ENCODE results near the gene SORCS1. TPM values are rescaled to one million over a fixed set of nuclear protein-coding genes. Genes with fewer than 3 reads are reported as not detected.

Gene SORCS1
- total and polyA plus RNA-seq, 2 donors (not counting 1 experiment from before 2014, with no cell fraction given), result not detected

- no CpG with 5 or more reads among the region's 2 CpGs for WGBS (ENCODE audit: insufficient coverage)
- DNase-seq, result no peak
- Mint-ChIP-seq H3K27ac (no peak overlapping the region), H3K9me3 (ENCODE audit: insufficient read depth) (no peaks in the 10 kb centered on the region), H3K4me1 (no peaks in the 10 kb centered on the region), H3K4me3 (no peak overlapping the region), H3K27me3 (peaks cover 5% of the 10 kb centered on the region)
- POLR2A ChIA-PET, result no interaction called here
- no peak overlapping the region for H3K27ac ChIP-seq (ENCODE audit: low read length in 2 of 2)
- no peaks in the 10 kb centered on the region for H3K27me3 ChIP-seq (replicated peaks in 1 of 4; ENCODE audit: control extremely low read depth in 1 of 4, control insufficient read depth in 3 of 4, insufficient read depth in 4 of 4, low read length in 3 of 4)
- H3K4me1 ChIP-seq (ENCODE audit: control insufficient read depth in 2 of 2, insufficient read depth in 2 of 2, low read length in 2 of 2), result no peaks in the 10 kb centered on the region
- H2AFZ ChIP-seq (ENCODE audit: insufficient read depth, low read depth, low read length, poor library complexity, severe bottlenecking), result no peak overlapping the region
- TF ChIP-seq CTCF (IDR thresholded peaks at IDR 0.05) (no peak), EZH2 (IDR thresholded peaks at IDR 0.05; ENCODE audit: borderline replicate concordance, insufficient read depth, low read depth, low read length, poor library complexity, severe bottlenecking) (no peak)
- H3K4me3 ChIP-seq (ENCODE audit: control extremely low read depth in 1 of 5, extremely low read depth in 1 of 5, insufficient read depth in 1 of 5, low read depth in 2 of 5, low read length in 4 of 5), result no peak overlapping the region
- intact Hi-C loops (cut with micrococcal nuclease), result loop anchor here (10.0 kb wide), 1 partner anchor 1836 kb away; no protein-coding TSS in a partner anchor
- no peaks in the 10 kb centered on the region for H4K20me1 ChIP-seq (ENCODE audit: control insufficient read depth, insufficient read depth, low read length, poor library complexity, severe bottlenecking)
- no peaks in the 10 kb centered on the region for H3K36me3 ChIP-seq (replicated peaks in 1 of 2; ENCODE audit: control extremely low read depth in 1 of 2, control insufficient read depth in 1 of 2, extremely low read depth in 1 of 2, insufficient read depth in 2 of 2, low read length in 1 of 2)
- no peak overlapping the region for H3K9ac ChIP-seq (ENCODE audit: low read length)
- no peak overlapping the region for H3K4me2 ChIP-seq (replicated peaks; ENCODE audit: low read depth, low read length, poor library complexity, severe bottlenecking)
- H3K79me2 ChIP-seq (ENCODE audit: control insufficient read depth, insufficient read depth, low read length), result no peaks in the 10 kb centered on the region
- no peak for ATAC-seq (ENCODE audit: low read depth)
- H3K9me3 ChIP-seq (ENCODE audit: control extremely low read depth in 1 of 3, control insufficient read depth in 2 of 3, insufficient read depth in 1 of 3, low read length in 2 of 3), result no peaks in the 10 kb centered on the region
- CTCF ChIA-PET, result interaction anchor here (1.6 kb wide), 1 partner anchor 10 kb away, joined by 3 read pairs; no protein-coding TSS in a partner anchor
These were observed 456.0 kb downstream of the SORCS1 start for GRCh38 chr10:106708506-106708905.

- H3K79me2 ChIP-seq (ENCODE audit: control insufficient read depth, insufficient read depth, low read length), result no peaks in the 10 kb centered on the region
- intact Hi-C loops (cut with micrococcal nuclease), result loop anchor here (10.0 kb wide), 1 partner anchor 1837 kb away; no protein-coding TSS in a partner anchor
- POLR2A ChIA-PET, result no interaction called here
These were observed 456.8 kb downstream of the SORCS1 start for GRCh38 chr10:106707657-106708056.

More at GRCh38 chr10:106707657-106708056, 456.8 kb downstream of the SORCS1 start:
- H3K27me3 Mint-ChIP-seq, result peaks cover 5% of the 10 kb centered on the region
- Histone ChIP-seq H3K9ac (ENCODE audit: low read length) (no peak overlapping the region), H3K9me3 (ENCODE audit: control extremely low read depth in 1 of 3, control insufficient read depth in 2 of 3, insufficient read depth in 1 of 3, low read length in 2 of 3) (no peaks in the 10 kb centered on the region), H3K4me1 (ENCODE audit: control insufficient read depth in 2 of 2, insufficient read depth in 2 of 2, low read length in 2 of 2) (no peaks in the 10 kb centered on the region), H3K4me3 (ENCODE audit: control extremely low read depth in 1 of 5, extremely low read depth in 1 of 5, insufficient read depth in 1 of 5, low read depth in 2 of 5, low read length in 4 of 5) (no peak overlapping the region), H3K4me2 (replicated peaks; ENCODE audit: low read depth, low read length, poor library complexity, severe bottlenecking) (no peak overlapping the region), H4K20me1 (ENCODE audit: control insufficient read depth, insufficient read depth, low read length, poor library complexity, severe bottlenecking) (no peaks in the 10 kb centered on the region), H3K36me3 (replicated peaks in 1 of 2; ENCODE audit: control extremely low read depth in 1 of 2, control insufficient read depth in 1 of 2, extremely low read depth in 1 of 2, insufficient read depth in 2 of 2, low read length in 1 of 2) (no peaks in the 10 kb centered on the region), H2AFZ (ENCODE audit: insufficient read depth, low read depth, low read length, poor library complexity, severe bottlenecking) (no peak overlapping the region), H3K27me3 (replicated peaks in 1 of 4; ENCODE audit: control extremely low read depth in 1 of 4, control insufficient read depth in 3 of 4, insufficient read depth in 4 of 4, low read length in 3 of 4) (no peaks in the 10 kb centered on the region), H3K27ac (ENCODE audit: low read length in 2 of 2) (no peak overlapping the region)
- ATAC-seq (ENCODE audit: low read depth) (no peak), DNase-seq (no peak)
- TF ChIP-seq EZH2 (IDR thresholded peaks at IDR 0.05; ENCODE audit: borderline replicate concordance, insufficient read depth, low read depth, low read length, poor library complexity, severe bottlenecking) (no peak), CTCF (IDR thresholded peaks at IDR 0.05) (no peak)
- no peak overlapping the region for H3K27ac Mint-ChIP-seq
- WGBS (ENCODE audit: insufficient coverage), result 90% methylated on average over 2 of the region's 3 CpGs
- no peak overlapping the region for H3K4me3 Mint-ChIP-seq
- no peaks in the 10 kb centered on the region for H3K9me3 Mint-ChIP-seq (ENCODE audit: insufficient read depth)
- H3K4me1 Mint-ChIP-seq, result no peaks in the 10 kb centered on the region
- CTCF ChIA-PET, result interaction anchor here (1.6 kb wide), 1 partner anchor 9 kb away, joined by 3 read pairs; no protein-coding TSS in a partner anchor
